Breast epithelium (tissue), 4 donors: ENCODE measurements around the gene ADGRV1. TPM values are rescaled to one million over a fixed set of nuclear protein-coding genes. Genes with fewer than 3 reads are reported as not detected.

ENCODE experiments used
- DNase-seq, 2 donors: peaks; one replicate each; pipeline ENCODE4 v3.0.0-alpha.2; 2019; ENCODE audit warnings: low spot score in 2 of 2
- H3K27ac ChIP-seq, 2 donors: fragments of 200-600 bp; sonication (generic) in 1 of 2; one replicate each; pipeline ENCODE4 v1.5.1; 2016 to 2019; ENCODE audit warnings: mild to moderate bottlenecking in 1 of 2
- H3K27me3 ChIP-seq, 2 donors: fragments of 200-600 bp; sonication (generic) in 1 of 2; one replicate each; pipeline versions ENCODE4 v1.5.1 to v1.6.0; 2017 to 2019; ENCODE audit warnings: control low read depth in 1 of 2, mild to moderate bottlenecking in 1 of 2
- H3K36me3 ChIP-seq: fragments of 200-600 bp; one replicate; pipeline ENCODE4 v1.5.1; 2019
- H3K4me1 ChIP-seq, 2 donors: fragments of 200-600 bp; sonication (generic); one replicate each; pipeline ENCODE4 v1.5.1; 2016 to 2019; ENCODE audit warnings: control low read depth in 1 of 2
- H3K4me3 ChIP-seq, 3 donors: fragments of 200-600 bp; sonication (generic); 1 replicate in 2 of 3; 2 replicates in 1 of 3; pipeline ENCODE4 v1.5.1; 2016 to 2019; ENCODE audit warnings: mild to moderate bottlenecking in 3 of 3, moderate library complexity in 2 of 3
- H3K9me3 ChIP-seq, 2 donors: fragments of 200-600 bp; sonication (generic) in 1 of 2; one replicate each; pipeline ENCODE4 v1.5.1; 2016 to 2019; ENCODE audit warnings: control low read depth in 1 of 2
- POLR2A ChIP-seq: fragments of 450-650 bp; IDR thresholded peaks from one replicate; pipeline ENCODE4 v1.6.1; 2016; ENCODE audit warnings: antibody characterized with exemption, mild to moderate bottlenecking, moderate library complexity
- POLR2AphosphoS5 ChIP-seq, 3 donors: sonication (generic); formaldehyde crosslinking; IDR thresholded peaks; one replicate each; pipeline ENCODE4 v1.6.1; 2017; ENCODE audit warnings: antibody characterized with exemption in 3 of 3
- intact Hi-C: fragments of 100-400 bp; cut with DNase I; formaldehyde crosslinking; loops from one replicate; pipeline ENCODE4 v1.15.1; 2023; ENCODE audit warnings: low total_unique reads
- total RNA-seq, 3 donors: library from RNA; depleted of rRNA; stranded (reverse); fragments of >200 nt; gene quantifications; one replicate each; pipeline ENCODE4 v1.1.0, GENCODE V29; 2016
- TF ChIP-seq, protein P1 (sequence below), 3 donors: fragments of 450-650 bp; IDR thresholded peaks; one replicate each; pipeline ENCODE4 v1.5.1; 2016 to 2017; ENCODE audit warnings: antibody characterized with exemption in 3 of 3, mild to moderate bottlenecking in 3 of 3, moderate library complexity in 3 of 3

Gene ADGRV1
- total RNA-seq, 3 donors from 2014 or later = 0.32 to 85.2 (median 55.3) TPM

- no peak overlapping the region for H3K4me3 ChIP-seq
- intact Hi-C loops = no loop called here
Observed at GRCh38 chr5:91026466-91026865, 467.9 kb downstream of the ADGRV1 start.

DNA sequence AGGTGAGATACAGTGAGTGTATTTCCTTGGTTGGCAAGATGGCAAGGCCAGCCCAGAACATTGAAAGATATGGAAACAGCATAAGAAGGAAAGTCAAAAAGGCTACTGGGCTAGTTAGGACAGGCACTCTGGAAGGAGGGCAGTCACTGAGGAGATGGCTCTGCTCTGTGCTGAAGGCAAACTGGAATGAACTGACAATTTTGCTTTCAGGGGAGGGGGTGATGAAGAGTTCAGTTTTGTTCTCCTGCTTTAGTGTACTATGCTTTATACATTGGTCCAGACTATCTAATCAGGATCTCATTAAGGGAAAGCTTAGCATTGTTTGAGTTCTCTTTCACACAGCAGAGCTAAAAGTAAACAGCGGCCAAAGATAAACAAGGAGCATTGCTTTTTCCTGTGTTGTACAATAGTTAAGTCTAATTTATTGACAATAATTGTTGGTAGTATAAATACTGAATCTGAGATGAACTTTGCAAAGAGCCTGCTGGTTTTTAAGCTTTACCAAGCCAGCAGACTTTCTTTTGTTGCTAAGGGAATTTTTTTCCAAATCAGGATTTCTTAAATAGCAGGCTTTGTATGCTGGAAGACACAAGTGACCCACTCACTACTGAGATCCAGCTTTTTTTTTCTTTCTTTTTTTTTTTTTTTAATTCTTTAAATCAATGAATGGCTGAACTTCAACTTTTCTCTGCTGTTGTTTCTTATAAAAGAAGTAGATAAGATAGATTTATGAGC lies 469.0 kb downstream of the ADGRV1 start:
- Histone ChIP-seq H3K9me3 (no peaks in the 10 kb centered on the region), H3K4me1 (no peaks in the 10 kb centered on the region), H3K4me3 (no peak overlapping the region), H3K27me3 (no peaks in the 10 kb centered on the region), H3K36me3 (no peaks in the 10 kb centered on the region), H3K27ac (no peak overlapping the region)
- no peak for DNase-seq
- intact Hi-C loops = no loop called here
- TF ChIP-seq, protein P1, sequence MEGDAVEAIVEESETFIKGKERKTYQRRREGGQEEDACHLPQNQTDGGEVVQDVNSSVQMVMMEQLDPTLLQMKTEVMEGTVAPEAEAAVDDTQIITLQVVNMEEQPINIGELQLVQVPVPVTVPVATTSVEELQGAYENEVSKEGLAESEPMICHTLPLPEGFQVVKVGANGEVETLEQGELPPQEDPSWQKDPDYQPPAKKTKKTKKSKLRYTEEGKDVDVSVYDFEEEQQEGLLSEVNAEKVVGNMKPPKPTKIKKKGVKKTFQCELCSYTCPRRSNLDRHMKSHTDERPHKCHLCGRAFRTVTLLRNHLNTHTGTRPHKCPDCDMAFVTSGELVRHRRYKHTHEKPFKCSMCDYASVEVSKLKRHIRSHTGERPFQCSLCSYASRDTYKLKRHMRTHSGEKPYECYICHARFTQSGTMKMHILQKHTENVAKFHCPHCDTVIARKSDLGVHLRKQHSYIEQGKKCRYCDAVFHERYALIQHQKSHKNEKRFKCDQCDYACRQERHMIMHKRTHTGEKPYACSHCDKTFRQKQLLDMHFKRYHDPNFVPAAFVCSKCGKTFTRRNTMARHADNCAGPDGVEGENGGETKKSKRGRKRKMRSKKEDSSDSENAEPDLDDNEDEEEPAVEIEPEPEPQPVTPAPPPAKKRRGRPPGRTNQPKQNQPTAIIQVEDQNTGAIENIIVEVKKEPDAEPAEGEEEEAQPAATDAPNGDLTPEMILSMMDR (IDR thresholded peaks at IDR 0.05) = no peak
- TF ChIP-seq POLR2AphosphoS5 (IDR thresholded peaks at IDR 0.05) (no peak), POLR2A (no peak)

More at GRCh38 chr5:91026466-91026865, 467.9 kb downstream of the ADGRV1 start:
- no peak for DNase-seq
- Histone ChIP-seq H3K36me3 (no peaks in the 10 kb centered on the region), H3K27me3 (no peaks in the 10 kb centered on the region), H3K9me3 (no peaks in the 10 kb centered on the region), H3K4me1 (no peaks in the 10 kb centered on the region), H3K27ac (no peak overlapping the region)
- TF ChIP-seq POLR2AphosphoS5 (IDR thresholded peaks at IDR 0.05) = no peak
- TF ChIP-seq, protein P1 (IDR thresholded peaks at IDR 0.05) = no peak
- TF ChIP-seq POLR2A = no peak

DNA sequence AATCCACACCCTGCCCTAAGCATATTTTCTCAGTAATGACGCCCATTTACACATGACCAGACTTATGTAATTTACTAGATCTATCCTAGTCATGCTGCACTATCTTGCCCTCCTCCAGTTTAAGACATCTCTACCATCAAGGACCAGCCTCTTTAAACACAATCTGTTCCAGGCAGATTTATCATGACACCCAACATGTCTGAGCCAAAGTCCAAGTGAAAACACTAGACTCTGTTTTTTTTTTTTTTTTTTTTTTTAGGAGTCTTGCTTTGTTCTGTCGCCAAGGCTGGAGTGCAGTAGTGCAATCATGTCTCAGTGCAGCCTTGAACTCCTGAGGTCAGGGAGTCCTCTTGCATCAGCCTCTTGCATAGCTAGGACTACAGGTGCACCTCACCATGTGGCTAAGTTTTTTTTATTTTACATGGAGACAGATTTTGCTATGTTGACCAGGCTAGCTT lies 469.9 kb downstream of the ADGRV1 start:
- TF ChIP-seq, protein P1 (IDR thresholded peaks at IDR 0.05) = no peak
- TF ChIP-seq POLR2A (no peak), POLR2AphosphoS5 (IDR thresholded peaks at IDR 0.05) (no peak)
- DNase-seq = no peak
- no peak overlapping the region for H3K4me3 ChIP-seq
- intact Hi-C loops = no loop called here
- H3K36me3 ChIP-seq = no peaks in the 10 kb centered on the region
- H3K4me1 ChIP-seq = no peaks in the 10 kb centered on the region
- no peaks in the 10 kb centered on the region for H3K27me3 ChIP-seq
- no peaks in the 10 kb centered on the region for H3K9me3 ChIP-seq
- H3K27ac ChIP-seq = no peak overlapping the region

DNA sequence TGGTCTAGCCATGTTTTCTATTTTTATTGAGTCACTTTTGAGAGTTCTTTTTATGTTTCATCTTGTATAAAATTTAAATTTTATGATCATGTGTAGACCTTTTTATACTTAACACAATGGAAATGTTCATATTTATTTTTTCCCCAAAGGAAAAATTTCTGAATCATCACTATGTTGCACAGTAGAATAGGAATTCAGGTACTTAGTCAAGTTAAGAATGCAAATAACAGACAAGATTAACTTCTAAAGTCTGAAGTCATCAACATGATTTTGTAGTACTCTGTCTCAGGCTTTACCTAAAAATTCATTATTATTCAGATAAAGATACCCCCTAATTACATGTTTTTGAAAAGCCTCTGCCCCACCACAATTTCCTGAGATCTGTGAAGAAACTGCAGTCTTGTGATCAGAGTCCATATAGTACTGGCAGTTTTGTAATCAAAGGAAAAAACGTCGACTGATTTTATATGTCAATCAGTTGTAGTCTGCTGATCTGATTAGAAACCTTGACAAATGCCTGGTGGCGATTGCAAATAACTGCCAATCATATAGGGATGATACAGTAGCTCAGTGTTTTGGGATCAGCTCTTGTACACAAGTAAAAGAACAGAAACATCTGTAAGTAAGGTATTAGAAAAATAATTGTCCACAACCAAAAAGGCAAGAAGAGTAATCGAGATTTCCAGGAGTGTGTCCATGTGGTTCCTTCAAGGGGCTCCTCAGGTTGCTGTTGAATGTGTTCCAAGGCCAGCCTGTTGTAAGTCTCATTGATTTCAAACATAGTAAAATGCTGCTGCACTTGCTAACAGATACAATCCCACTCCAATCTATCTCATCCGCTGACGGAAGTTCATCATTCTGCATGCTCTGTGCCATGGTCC lies 472.2 kb downstream of the ADGRV1 start:
- Histone ChIP-seq H3K4me1 (no peaks in the 10 kb centered on the region), H3K36me3 (no peaks in the 10 kb centered on the region), H3K4me3 (no peak overlapping the region), H3K27ac (no peak overlapping the region), H3K27me3 (no peaks in the 10 kb centered on the region), H3K9me3 (no peaks in the 10 kb centered on the region)
- intact Hi-C loops = no loop called here
- DNase-seq = no peak
- TF ChIP-seq POLR2A (no peak), POLR2AphosphoS5 (IDR thresholded peaks at IDR 0.05) (no peak)
- TF ChIP-seq, protein P1 (IDR thresholded peaks at IDR 0.05) = no peak

DNA sequence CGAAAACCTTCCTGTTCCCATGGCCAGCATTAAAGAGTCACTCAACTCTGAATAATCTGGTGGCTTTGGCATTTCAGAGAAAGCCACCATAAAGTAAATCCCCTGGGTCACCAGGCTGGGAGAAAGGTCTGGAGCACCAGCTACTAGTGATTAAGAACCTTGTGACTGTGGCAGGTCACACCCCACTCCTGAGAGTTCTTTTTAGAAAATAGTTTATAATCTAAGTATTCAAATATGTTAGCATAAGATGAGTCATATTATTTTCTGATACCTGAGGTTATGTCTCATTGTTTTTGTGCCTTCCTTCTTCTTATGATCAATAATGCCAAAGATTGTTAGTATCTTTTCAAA lies 472.8 kb downstream of the ADGRV1 start:
- H3K4me1 ChIP-seq = no peaks in the 10 kb centered on the region
- no peak for DNase-seq
- H3K4me3 ChIP-seq = no peak overlapping the region
- H3K36me3 ChIP-seq = no peaks in the 10 kb centered on the region
- TF ChIP-seq POLR2A (no peak), POLR2AphosphoS5 (IDR thresholded peaks at IDR 0.05) (no peak)
- TF ChIP-seq, protein P1 (IDR thresholded peaks at IDR 0.05) = no peak
- H3K27ac ChIP-seq = no peak overlapping the region
- H3K9me3 ChIP-seq = no peaks in the 10 kb centered on the region
- H3K27me3 ChIP-seq = no peaks in the 10 kb centered on the region
- intact Hi-C loops = no loop called here
